GM19239 (cell line): ENCODE measurements around the gene JPT2.
"Not testable (repeated sequence)": the region's sequence is repeated elsewhere in the genome, so short reads cannot be mapped to it uniquely, and the experiment has no call there.

ENCODE experiments used
- DNase-seq: peaks from one replicate; pipeline ENCODE4 v3.0.0; 2011; ENCODE audit warnings: low spot score; ENCODE audit not compliant: insufficient read length
- FAIRE-seq: peaks from 2 replicates; lab custom pipeline; 2011; peaks lifted over from hg19 to GRCh38; lab: Jason Lieb, UNC

The JPT2 gene

DNA sequence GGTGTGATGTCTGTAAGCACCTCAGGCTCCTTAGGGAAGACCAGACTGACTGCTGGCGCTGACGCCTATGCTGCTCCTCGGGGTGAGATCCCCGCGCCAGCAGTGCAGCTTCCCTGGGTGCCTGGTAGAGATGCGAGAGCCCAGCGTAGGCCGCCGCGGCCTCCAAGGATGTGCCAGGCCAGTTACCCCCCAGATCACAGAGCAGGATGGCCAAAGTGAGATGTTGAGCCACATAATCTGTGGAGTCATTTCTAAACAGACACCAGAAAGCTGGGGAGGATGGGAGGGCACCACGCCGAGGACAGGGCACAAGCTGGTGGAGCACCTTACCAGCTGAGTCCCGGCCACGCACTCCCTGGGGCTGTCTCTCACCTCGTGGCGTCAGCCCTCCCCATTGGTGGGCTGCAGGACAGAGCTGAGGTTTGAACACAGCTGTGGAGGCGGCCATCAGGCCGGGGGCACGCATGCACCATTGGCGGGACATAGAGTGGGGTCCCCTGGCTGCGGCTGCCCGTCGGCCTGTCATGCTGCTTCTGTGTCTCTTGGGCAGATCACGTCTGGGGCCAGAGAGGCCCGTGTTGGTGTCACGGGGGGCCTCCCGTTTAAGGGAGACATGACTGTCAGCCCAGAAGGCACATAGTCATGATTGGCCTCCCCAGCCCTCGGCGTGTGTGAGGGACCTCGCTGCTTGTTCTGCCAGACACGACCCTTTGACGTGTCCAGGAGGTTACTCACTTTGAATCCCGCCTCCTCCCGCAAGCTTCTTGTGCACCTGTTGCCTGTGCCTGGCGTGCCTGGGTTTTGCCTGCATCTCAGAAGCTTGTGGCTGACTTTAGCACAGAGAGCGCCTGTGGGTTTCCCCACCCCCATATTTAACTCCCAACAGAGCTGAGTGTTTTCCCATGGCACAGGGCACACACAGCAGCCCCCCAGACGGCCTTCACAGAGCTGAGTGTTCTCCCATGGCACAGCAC lies 49.9 kb downstream of the JPT2 start:
- DNase-seq, result no peak
- no peak for FAIRE-seq

GRCh38 chr16:1729026-1729425 lies 50.9 kb downstream of the JPT2 start:
- FAIRE-seq (no peak), DNase-seq (no peak)

DNA sequence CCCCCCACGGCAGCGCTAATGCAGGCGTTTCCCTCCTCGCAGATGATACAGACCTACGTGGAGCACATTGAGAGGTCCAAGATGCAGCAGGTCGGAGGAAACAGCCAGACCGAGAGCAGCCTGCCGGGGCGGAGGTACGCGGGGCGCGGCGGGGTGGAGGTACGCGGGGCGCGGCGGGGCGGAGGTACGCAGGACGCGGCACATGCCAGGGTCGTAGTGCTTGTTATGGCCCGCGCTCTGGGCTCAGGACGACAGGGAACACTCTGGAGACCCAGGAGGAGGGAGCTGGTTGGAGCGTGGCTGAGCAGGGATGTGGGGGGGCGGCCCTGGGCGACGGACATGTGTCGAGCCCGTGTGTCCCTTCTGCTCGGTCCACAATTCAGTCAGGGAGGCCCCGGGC lies 51.4 kb downstream of the JPT2 start:
- DNase-seq, result no peak
- FAIRE-seq, result no peak

DNA sequence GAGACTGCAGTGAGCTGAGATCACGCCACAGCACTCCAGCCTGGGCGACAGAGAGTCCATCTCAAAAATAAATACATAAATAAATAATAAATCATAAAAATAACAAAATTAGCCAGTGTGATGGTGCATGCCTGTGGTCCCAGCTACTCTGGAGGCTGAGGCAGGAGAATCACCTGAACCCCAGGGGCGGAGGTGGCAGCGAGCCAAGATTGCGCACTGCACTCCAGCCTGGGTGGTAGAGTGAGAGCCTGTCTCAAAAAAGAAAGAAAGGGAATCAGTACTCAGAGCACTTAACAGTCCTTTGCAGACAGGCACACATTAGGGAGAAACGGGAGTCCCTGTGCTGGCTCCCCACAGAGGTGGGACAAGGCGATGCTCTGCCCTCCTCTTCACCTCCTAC lies 53.0 kb downstream of the JPT2 start:
- DNase-seq (no peak), FAIRE-seq (no peak)

DNA sequence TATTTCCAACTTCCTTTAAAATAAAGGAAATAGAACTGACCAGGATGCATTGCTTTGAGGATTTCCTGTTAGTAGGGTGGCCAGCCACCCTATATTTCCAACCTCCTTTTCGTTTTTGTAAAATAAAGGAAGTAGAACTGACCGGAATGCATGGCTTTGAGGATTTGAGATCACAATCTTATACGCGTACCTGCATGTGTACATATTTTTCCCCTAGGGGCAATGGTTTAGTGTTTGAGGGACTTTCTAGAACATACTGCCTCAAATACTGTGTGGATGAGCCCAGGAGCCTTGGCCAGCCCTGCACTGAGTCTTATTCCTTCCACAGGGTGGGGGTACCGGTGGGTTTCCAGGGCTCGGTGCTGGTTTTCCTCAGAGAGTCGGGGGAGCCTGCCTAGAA lies 53.5 kb downstream of the JPT2 start:
- FAIRE-seq (no peak), DNase-seq (no peak)

GRCh38 chr16:1732071-1732470 lies 54.0 kb downstream of the JPT2 start:
- DNase-seq (no peak), FAIRE-seq (no peak)

DNA sequence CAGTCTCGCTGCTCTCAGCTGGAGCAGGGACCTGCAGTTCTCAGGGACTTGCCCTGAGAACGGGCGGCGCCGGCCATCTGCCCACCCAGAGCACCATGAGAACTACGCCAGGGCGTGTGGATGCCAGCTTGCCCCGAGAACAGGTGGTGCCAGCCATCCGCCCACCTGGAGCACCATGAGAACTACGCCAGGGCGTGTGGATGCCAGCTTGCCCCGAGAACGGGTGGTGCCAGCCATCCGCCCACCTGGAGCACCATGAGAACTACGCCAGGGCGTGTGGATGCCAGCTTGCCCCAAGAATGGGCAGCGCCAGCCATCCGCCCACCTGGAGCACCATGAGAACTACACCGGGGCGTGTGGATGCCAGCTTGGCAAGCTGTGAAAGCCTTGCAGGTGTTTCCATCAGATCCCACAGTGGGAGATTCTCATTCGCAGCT lies 54.5 kb downstream of the JPT2 start:
- DNase-seq, FAIRE-seq: not testable (repeated sequence)

- no peak for DNase-seq
- no peak for FAIRE-seq
Observed at GRCh38 chr16:1734123-1734522, 56.0 kb downstream of the JPT2 start.

GRCh38 chr16:1734816-1735215 lies 56.7 kb downstream of the JPT2 start:
- DNase-seq (no peak), FAIRE-seq (no peak)

DNA sequence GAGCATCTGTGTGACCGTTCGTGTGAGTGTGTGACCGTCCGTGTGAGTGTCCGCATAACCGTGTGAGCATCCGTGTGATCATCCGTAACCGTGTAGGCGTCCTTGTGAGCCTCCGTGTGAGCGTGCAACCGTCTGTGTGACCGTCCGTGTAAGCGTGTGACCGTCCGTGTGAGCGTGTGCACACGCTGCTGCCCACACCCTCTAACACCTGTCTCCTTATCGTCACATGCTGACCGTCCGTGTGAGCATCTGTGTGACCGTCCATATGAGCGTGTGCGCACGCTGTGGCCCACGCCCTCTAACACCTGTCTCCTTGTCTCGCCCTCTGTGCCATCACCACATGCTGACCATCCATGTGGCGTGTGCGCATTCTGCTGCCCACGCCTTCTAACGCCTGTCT lies 62.2 kb downstream of the JPT2 start:
- DNase-seq, result no peak
- no peak for FAIRE-seq

- DNase-seq, result no peak
Observed at GRCh38 chr16:1740781-1741490, 62.9 kb downstream of the JPT2 start.

GRCh38 chr16:1741553-1742165 lies 63.6 kb downstream of the JPT2 start:
- FAIRE-seq, result no peak
- no peak for DNase-seq

More at GRCh38 chr16:1740781-1741490, 62.9 kb downstream of the JPT2 start:
- no peak for FAIRE-seq

GRCh38 chr16:1743376-1744337 lies 65.6 kb downstream of the JPT2 start:
- DNase-seq, result no peak
- FAIRE-seq, result no peak

DNA sequence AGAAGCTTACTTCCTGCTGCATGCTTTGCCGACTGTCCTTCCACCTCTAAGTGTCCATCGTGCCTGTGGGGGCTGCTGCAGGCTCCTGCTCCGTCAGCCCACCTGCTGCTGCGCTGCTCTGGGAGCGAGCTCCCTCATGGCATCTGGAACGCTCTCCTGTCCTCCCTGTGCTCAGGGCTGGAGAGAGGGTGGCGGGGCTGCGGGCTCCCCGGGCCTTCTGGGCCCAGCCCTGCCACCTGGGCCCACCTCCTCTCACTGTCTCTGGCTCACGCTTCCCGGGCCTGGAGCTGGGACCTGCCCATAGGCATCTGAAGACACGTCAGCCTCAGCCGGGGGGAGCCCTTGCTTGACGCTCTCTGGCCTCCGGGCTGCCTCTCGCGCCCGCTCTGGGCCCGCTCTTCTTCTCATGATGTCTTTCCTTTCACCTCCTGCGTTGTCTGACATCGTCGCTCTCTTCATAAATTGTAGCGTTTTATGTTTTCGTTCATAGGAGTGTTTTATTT lies 66.3 kb downstream of the JPT2 start:
- FAIRE-seq (no peak), DNase-seq (no peak)

DNA sequence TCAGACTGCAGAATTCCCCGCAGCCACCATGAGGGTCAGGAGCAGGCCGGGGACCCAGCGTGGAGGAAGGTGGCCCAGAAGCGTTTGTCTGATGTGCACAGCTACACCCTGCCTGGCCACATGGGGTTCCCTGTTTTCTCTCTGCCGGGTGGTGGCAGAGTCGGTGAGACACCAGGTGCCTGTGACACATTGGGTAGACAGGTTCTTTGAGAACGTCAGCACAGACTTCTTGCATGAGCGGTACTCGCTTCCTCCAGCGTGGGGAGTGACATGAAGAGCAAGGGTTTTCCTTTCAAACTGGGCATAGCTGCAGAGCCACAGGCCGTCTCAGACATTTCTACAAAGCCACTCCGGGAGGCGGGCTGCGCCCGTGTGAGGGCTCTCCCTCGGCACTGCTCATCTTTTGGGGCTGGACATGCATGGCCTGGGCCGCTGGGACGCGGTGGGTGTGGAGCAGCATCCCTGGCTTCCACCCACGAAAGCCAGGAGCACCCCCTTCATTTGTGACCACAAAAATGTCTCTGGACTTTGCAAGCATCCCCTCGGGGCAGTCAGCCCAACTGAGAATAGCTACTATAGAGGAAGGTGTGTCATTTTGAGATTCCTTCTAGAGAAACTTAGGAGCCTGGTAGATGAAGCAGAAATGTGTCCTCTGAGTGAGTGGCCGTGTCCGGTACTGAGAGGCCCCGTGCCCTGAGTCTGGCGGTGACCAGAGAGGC lies 67.3 kb downstream of the JPT2 start:
- DNase-seq, result no peak
- no peak for FAIRE-seq

- no peak for FAIRE-seq
- DNase-seq, result no peak
Observed at GRCh38 chr16:1745900-1746692, 68.0 kb downstream of the JPT2 start.

- DNase-seq, result no peak
- no peak for FAIRE-seq
Observed at GRCh38 chr16:1746693-1747195, 68.7 kb downstream of the JPT2 start.

DNA sequence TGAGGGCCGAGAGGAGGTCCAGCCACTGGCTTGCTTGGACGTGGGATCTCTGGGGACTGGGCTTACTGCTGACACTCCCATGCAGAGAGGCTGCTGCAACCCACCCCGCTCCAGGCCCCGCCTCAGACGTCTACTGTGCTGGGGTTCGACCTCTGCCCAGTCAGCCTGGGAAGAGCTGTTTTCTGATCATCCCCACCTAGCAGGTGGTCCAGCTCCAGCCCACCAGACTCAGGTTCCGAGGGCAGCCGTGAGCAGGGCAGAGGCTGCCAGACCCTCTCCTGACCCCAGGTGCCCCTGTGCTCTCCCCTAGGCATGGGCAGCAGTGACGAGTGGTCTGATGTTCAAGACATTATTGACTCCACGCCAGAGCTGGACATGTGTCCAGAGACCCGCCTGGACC lies 69.9 kb downstream of the JPT2 start:
- DNase-seq, result no peak
- no peak for FAIRE-seq
